Peyer's patch (tissue), 4 donors: Measurements from ENCODE around the gene DEXI. TPM values are rescaled to one million over a fixed set of nuclear protein-coding genes. Genes with fewer than 3 reads are reported as not detected.
A peak's percentile ranks its signal among the peaks of the same experiment; 100 is the strongest.

ENCODE experiments used
- DNase-seq, 3 donors: peaks; one replicate each; pipeline ENCODE4 v3.0.0-alpha.2; 2017 to 2019
- H3K27ac ChIP-seq, 4 donors: fragments of 200-600 bp; sonication (generic); one replicate each; pipeline ENCODE4 v1.5.1; 2016 to 2019
- H3K27me3 ChIP-seq, 2 donors: fragments of 200-600 bp; sonication (generic); one replicate each; pipeline ENCODE4 v1.5.1; 2019
- H3K36me3 ChIP-seq, 3 donors: fragments of 200-600 bp; sonication (generic); one replicate each; pipeline ENCODE4 v1.5.1; 2016 to 2019
- H3K4me1 ChIP-seq, 4 donors: fragments of 200-600 bp; sonication (generic); one replicate each; pipeline ENCODE4 v1.5.1; 2016 to 2019
- H3K4me3 ChIP-seq, 4 donors: fragments of 200-600 bp; sonication (generic); 1 replicate in 3 of 4; 2 replicates in 1 of 4; pipeline ENCODE4 v1.5.1; 2016 to 2019; ENCODE audit warnings: mild to moderate bottlenecking in 1 of 4
- H3K9me3 ChIP-seq, 4 donors: fragments of 200-600 bp; sonication (generic); one replicate each; pipeline ENCODE4 v1.5.1; 2016 to 2019; ENCODE audit warnings: mild to moderate bottlenecking in 1 of 4
- CTCF ChIP-seq, 6 experiments: fragments of 450-650 bp in 4 of 6; fragments of 200-600 bp in 2 of 6; sonication (generic) in 1 of 6; IDR thresholded peaks; one replicate each; pipeline ENCODE4 v1.5.1; 2017 to 2019; ENCODE audit warnings: antibody characterized with exemption in 6 of 6, mild to moderate bottlenecking in 3 of 6, moderate library complexity in 1 of 6
- POLR2A ChIP-seq, 2 donors: fragments of 450-650 bp; IDR thresholded peaks; one replicate each; pipeline ENCODE4 v1.5.1; 2017; ENCODE audit warnings: antibody characterized with exemption in 2 of 2, mild to moderate bottlenecking in 2 of 2, moderate library complexity in 2 of 2
- total RNA-seq, 4 donors: library from RNA; depleted of rRNA; stranded (reverse); fragments of >200 nt; gene quantifications; one replicate each; pipeline ENCODE4 v1.1.0, GENCODE V29; 2016

The DEXI gene
- total RNA-seq, 4 donors from 2014 or later, result 39.8 to 69.3 (median 60.9) TPM

GRCh38 chr16:10938796-10939648, 3.2 kb downstream of the DEXI start:
- Histone ChIP-seq H3K27me3 (no peaks in the 10 kb centered on the region), H3K27ac (peak overlapping the region; percentile 62 to 87 (median 74)), H3K9me3 (no peaks in the 10 kb centered on the region), H3K4me3 (peak overlapping the region in 3 of 4 donors; percentile 12 to 91 (median 90)), H3K36me3 (peaks cover 0 to under 1% (median 0%) of the 10 kb centered on the region in 3 donors), H3K4me1 (peaks cover 3 to 90% (median 34%) of the 10 kb centered on the region in 4 donors)
- peak in 1 of 3 donors; percentile 70 for DNase-seq
- TF ChIP-seq CTCF (IDR thresholded peaks at IDR 0.05), result no peak

- TF ChIP-seq POLR2A (IDR thresholded peaks at IDR 0.05) (no peak), CTCF (IDR thresholded peaks at IDR 0.05) (no peak)
- Histone ChIP-seq H3K9me3 (no peaks in the 10 kb centered on the region), H3K36me3 (peaks cover 0 to 7% (median 0%) of the 10 kb centered on the region in 3 donors), H3K4me1 (peaks cover 3 to 87% (median 34%) of the 10 kb centered on the region in 4 donors), H3K27me3 (no peaks in the 10 kb centered on the region), H3K27ac (peak overlapping the region; percentile 62 to 87 (median 74)), H3K4me3 (peak overlapping the region in 3 of 4 donors; percentile 12 to 33 (median 15))
- DNase-seq, result peak in 2 of 3 donors; percentile 44 to 71
These were observed 3.9 kb downstream of the DEXI start for GRCh38 chr16:10938321-10938720.

- no peak for TF ChIP-seq CTCF (IDR thresholded peaks at IDR 0.05)
- no peak for TF ChIP-seq POLR2A (IDR thresholded peaks at IDR 0.05)
- Histone ChIP-seq H3K4me3 (peak overlapping the region in 2 of 4 donors; percentile 33 to 40), H3K36me3 (peaks cover 0 to 16% (median 0%) of the 10 kb centered on the region in 3 donors), H3K4me1 (peaks cover 3 to 79% (median 33%) of the 10 kb centered on the region in 4 donors), H3K9me3 (no peaks in the 10 kb centered on the region), H3K27ac (peak overlapping the region; percentile 49 to 87 (median 74)), H3K27me3 (no peaks in the 10 kb centered on the region)
- peak in 1 of 3 donors; percentile 59 for DNase-seq
These were observed 5.0 kb downstream of the DEXI start for GRCh38 chr16:10937068-10937859.

- Histone ChIP-seq H3K4me3 (no peak overlapping the region), H3K27me3 (no peaks in the 10 kb centered on the region), H3K4me1 (peaks cover 3 to 79% (median 33%) of the 10 kb centered on the region in 4 donors), H3K36me3 (peaks cover 0 to 19% (median 0%) of the 10 kb centered on the region in 3 donors), H3K27ac (peak overlapping the region; percentile 49 to 87 (median 74)), H3K9me3 (no peaks in the 10 kb centered on the region)
- no peak for DNase-seq
- TF ChIP-seq CTCF (IDR thresholded peaks at IDR 0.05) (no peak), POLR2A (IDR thresholded peaks at IDR 0.05) (no peak)
These were observed 5.8 kb downstream of the DEXI start for GRCh38 chr16:10936272-10936984.
